Suppressor macrophage treated with lipopolysaccharide for 4 hours (primary cell): ENCODE data around the gene SSBP3.

Experiments used
- DNase-seq: peaks from one replicate; pipeline ENCODE4 v3.0.0-alpha.2; 2020

The SSBP3 gene

GRCh38 chr1:54259546-54260140, 146.6 kb downstream of the SSBP3 start:
- no peak for DNase-seq

DNA sequence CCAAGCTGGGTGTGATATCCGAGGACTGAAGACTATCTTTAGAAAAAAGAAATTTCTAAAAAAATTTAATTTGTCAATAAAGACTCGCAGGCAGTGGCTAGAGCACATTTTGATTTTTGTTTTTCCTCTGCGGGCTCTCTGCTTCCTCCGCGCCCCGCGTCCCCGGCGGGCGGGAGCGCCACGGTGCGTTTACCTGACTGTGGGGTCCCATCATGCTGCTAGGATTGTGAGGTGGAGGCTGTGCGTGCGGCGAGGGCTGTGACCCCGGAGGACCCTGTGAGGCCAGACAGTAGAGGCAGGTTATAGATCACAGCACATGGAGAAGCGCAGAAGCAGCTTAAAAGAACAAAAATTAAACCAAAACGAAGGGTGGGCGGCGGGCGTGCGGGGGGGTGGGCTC, 148.3 kb downstream of the SSBP3 start:
- no peak for DNase-seq

GRCh38 chr1:54257346-54257620, 148.9 kb downstream of the SSBP3 start:
- DNase-seq, result no peak

DNA sequence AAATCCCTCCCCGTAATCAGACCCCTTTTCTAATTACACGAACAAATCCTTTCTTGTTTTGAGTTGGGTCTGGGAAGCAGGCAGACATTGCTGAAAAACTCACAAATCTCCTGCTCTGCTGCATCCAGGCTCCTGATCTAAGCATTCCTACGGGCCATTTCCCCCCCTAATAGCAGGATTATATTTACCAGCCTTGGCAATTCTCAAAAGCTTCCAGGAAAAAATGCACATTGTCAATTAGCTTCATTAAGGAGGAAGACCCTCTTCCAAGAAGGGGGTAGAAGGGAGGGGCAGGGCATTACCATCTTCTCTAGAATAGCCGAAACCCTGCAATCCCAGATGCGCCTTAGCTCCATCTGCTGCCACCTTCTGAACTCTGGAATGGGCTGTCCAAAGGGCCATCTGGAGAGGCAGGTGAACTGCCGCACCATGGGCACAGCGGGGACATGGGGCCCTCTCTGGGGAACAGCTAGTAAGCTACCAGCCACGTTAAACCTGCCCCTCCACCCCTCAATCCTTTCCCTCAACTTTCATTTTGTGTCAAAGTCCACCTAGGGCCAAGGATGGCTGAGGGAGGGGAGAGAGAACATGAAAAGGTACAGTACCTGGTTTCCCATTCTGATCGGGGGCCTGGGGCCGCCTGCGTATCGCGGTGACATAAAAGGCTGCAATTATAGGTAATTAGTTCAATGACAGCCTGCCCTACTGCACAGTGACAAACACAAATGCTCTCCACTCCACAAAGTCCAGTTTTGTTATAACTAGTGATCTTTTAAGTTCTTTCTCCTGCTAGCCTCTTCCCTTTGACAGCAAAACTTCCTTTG, 149.5 kb downstream of the SSBP3 start:
- DNase-seq, result no peak

DNA sequence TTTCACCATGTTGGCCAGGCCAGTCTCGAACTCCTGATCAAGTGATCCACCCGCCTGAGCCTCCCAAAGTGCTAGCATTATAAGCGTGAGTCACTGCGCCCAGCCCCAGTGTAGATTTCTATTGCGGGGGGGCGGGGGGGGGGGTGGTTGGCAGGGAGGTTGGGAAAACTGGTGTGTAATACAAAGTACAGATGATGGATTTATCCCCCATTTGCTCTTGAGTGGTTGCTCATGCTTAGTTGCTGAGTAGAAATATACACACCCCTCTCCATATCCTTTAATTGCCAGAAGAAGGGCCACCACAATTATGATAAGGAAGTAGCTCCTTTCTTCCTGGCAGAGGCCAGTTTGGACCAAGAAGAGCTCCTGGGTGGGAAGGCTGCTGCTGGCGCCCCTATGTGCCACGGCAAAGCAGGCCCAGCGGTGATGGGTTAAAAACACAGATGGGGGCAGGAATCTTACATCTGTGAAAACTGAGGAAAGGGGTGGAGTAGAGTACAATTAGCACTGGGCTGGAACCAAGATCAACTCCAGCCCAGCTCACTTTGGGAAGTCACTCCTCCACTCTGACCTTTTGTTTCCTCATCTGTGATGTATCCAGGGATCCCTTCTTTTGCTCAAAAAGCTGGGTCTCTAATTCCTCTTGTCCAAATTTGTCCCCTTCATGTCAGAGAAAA, 151.0 kb downstream of the SSBP3 start:
- DNase-seq, result no peak

GRCh38 chr1:54254055-54254454, 152.1 kb downstream of the SSBP3 start:
- no peak for DNase-seq

DNA sequence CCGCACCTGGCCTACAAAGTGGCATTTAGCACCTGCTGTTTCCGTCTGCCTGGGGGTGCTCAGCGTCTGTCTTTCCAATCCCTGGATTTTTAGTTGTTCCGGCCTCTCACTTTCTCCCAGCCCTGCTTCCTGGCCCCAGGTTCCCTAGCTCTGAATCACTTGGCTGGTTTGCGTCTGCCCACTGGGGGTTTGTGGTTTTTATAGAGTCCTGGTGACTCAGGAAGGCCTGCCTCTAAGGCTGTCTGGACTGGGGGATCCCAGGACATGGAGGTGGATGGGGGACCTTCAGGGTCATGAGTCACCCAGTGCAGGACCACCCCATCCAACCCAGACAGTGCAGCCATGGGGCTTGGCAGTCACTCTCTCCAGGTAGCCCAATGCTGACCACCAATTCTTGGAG, 152.7 kb downstream of the SSBP3 start:
- peak; percentile 36 for DNase-seq

- DNase-seq, result no peak
Measured at GRCh38 chr1:54252371-54252936, 153.7 kb downstream of the SSBP3 start.

DNA sequence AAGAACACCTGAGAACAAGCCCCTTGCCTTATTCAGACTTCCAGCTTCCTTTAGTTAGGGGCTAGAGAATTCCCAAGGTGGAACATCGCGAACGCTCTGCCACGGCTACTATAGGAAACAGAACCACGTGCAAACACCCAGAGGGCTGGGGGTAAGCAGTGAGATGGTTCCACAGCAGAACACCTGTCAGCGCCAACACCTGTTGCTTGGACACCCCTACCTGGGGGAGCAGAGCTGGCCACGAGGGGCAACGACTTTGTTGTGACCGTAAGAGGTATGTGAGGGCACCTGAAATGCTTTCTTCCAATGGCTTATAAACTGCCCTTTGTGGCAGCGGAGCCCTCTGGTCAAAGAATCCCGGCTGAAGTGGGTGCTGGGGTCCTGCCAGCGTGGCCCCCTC, 155.5 kb downstream of the SSBP3 start:
- no peak for DNase-seq

DNA sequence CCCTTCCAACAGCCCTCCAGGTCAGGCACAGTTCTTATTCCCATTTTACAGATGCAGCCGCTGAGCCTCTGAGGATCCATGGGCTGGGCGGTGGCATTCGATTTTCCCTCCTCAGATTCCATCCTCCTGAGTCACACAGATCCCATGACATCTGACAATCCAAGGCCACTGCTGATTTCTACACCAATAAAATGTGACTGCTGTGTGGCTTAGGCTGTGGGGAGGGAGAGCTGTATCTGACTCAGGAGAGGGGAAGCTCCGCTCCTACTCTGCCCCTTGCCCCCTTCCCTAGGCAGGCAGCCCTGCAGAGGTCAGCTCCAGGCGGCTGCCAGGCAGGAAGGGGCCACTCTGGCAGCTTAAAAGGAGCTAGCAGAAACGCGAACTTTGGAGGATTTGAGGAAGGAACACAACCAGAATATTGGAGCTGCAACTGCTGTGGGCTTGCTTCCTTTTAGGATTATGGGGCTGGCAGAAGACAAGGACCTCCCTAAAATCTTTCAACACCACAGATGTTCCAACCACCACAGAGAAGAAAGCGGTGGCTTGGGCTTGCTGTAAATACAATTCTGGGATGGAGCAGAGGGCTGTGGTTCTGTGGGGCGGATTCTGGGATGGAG, 156.3 kb downstream of the SSBP3 start:
- DNase-seq, result peak; percentile 65

GRCh38 chr1:54248966-54249365, 157.2 kb downstream of the SSBP3 start:
- DNase-seq, result no peak

DNA sequence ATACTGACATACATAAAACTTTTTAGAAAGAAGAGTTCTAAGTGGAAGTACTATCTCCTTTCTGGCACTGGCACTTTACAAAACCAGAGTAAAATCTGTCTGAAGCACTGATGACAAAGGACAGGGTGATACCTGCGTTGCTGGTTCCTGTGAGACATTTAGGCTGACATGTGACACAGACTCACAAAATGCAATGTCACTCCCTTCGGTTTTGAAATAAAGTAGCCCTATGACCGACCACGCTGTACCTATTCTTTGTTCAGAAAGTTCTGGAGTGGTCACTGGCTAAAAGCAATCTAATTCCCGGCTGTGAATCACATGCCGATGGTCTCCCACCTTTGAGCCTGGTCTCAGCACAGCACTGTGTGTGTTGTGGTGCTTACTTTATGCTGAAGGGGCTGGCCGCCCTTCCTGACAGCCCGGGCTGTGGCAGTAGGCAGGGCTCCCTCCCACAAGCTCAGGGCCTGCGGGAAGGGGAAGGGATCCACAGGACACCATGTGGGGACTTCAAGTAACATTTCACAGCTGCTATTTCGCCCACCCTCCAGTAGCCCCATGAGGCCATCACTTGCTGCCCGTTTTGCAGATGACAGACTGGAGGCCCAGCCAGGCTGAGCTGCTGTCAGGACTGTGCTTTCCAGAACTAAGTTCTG, 158.2 kb downstream of the SSBP3 start:
- DNase-seq, result no peak

DNA sequence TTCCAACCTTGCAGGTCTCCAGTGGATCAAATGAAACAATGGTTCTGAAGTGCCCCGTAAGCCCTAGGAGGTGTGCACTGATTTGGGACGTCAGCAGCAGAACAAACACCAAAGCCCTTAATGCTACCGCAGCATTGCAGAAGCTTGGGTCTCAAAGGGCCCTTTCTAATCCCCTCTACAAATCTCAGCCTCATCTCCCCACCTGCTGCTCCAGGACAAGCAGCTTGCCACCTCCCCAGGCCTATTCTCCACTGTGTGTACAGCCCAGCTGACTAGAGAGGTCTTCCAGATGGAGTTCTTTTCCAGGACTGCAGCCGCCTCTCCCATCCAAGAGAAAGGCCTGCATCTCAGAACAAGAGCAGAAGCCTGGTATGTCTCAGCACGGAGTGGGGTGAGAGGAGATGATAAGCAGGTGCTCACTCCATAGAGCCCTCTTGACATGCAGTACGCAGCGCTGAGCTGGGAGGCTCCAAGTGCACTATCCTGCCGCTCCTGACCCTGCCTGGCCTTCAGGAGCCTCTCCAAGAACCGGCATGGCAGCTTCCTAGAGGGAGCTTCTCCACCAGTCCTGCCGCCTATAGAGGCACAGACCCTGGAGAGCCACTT, 160.0 kb downstream of the SSBP3 start:
- no peak for DNase-seq

DNA sequence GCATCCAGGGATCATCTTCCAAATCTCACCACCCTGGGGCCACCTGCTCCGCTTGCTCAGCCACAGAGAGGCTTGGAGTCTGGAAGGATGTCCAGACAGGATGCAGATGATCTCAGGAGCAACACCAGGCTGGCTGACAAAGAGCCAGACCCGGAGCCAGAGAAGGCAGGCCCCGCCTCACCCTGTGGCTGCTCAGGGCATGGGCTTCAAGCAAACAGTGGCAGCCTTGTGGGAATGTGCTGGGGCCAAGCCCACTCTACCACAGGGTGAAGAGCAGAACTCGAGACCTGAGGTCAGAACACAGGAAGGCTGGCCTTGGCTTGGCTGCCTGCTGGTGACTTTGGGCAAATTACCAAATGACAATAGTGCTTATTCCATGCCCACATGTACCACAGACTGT, 160.7 kb downstream of the SSBP3 start:
- no peak for DNase-seq

GRCh38 chr1:54244655-54245054, 161.5 kb downstream of the SSBP3 start:
- DNase-seq, result no peak

DNA sequence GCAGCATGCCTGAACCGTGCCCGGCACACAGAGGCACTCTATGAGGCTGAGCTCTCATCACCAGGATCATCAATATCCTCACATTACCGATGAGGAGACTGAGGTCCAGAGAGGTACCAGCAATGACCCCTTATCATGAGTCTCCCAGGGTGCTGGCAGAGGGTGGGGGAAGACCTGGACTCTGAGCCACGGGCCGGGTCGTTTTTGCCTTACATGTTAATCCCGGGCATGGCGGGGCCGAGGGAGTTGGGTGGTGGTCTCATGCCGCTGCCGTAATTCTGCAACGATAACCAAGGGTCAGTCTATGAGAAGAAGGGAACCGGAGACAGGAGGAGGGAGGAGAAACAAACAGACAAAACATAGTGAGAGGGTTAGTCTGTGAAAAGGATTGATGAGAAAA, 163.2 kb downstream of the SSBP3 start:
- no peak for DNase-seq

DNA sequence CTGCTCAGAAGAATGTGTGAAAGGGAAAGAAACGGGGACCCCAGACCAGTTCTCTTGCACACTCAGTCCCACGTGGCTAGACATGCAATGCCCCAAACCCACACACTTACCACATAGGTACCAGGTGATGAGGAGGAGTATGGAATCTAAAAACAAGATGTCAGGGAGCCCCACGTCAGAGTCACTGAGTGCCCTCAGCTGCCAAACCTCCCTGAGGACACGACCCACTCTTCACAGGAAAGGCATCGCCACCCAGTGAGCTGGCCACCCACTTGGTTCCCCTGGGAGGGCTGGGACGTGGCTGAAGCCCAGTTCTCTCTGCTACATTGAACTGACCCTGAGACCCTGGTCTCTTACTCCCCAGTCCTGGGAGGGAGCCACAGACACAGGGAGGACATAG, 164.8 kb downstream of the SSBP3 start:
- no peak for DNase-seq

DNA sequence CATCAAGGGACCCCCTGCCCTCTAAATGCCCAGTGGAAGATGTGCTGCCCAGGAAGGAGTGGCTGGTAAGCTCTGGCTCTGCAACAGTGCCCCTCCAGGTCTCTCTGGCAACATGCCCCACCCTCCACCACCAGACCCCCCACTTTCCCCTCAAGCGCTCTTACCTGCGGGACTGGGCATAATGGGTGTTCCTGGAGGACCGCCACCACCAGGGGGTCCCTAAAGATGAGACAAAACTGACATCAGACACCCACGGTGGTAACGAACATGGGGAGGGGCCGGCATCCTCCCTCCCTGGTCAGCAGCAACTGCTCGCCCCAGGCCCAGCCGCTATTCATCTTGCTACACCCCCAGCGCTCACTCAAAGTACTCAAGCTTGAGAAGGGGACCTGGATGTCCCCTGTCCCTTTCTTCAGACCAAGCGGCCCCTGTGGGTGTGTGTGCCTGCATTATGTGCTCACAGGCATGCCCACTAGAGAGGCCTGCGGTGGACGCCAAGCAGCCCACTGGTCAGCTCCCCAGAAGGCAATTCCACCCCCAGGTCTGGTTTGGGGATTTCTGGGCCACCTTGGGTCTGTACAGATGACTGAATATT, 165.4 kb downstream of the SSBP3 start:
- no peak for DNase-seq

DNA sequence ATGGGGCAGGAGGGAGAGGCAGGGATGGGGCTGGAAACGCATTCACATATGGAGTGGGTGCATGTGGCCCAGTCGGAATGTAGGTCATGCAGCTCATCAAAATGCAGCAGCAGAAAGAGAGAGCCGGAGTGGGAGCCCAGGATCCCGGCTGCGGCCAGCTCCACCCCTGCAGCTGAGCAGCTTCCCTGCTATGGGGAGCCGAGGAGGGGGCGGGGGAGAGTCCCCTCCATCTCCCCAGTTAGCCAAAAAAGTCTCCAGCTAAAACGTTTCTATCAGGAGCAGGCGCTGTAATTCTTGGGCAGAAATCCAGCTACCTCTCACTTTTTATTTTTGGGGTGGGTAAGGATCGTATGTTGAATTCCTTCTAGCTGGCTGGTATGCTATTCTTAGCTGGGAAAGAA, 166.6 kb downstream of the SSBP3 start:
- no peak for DNase-seq

DNA sequence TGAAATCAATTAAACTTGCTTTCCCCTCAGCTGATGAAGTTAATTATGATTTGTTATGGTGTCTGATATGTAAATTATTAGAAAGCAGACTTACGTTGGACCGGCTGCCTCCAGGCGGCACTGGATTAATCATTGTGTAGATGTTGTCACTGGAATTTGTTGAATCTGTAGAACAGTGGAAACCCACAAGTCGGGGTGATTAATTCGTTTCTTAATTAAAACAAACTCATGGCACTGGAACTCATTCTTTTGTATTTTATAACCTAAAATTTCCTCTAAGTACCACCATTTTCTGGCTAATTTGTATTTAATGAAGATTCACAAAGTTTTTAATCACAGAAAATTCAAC, 167.2 kb downstream of the SSBP3 start:
- peak; percentile 46 for DNase-seq

DNA sequence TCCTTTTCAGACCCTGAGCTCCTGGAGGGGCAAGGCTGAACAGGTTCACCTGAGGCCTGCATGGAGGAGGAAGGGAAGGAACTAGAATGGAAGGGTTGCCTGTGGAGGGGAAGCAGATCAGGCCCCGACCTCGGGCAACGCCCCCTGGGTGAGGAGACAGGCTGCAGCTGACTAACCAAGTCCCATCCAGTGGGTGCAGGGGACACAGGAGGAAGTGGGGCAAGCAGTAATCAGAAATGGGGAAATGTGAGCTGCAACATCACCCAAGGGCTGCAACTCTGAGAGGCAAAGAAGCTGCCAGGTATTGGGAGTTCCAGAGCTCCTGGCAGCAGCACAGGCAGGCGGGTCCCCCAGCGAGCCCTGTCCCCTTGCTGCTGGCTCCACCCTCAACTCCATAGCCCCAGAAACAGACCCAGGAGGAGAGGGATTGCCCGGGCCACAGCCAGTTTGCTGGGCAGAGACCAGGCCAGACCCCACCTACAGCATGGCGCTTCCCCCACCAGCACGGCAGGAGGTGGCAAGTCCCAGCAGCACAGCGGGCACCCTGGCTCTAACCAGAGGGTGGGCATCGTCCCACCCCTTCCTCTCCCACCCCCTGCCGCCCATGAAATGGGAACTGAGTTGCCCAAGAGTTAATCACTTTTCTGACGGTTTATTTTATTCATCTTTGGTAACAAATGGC, 167.7 kb downstream of the SSBP3 start:
- peak; percentile 84 for DNase-seq

GRCh38 chr1:54237586-54237985, 168.6 kb downstream of the SSBP3 start:
- peak; percentile 64 for DNase-seq
